ENCODE results near the gene HLA-DOB.
A peak's percentile ranks its signal among the peaks of the same experiment; 100 is the strongest.

The HLA-DOB gene

GRCh38 chr6:32799168-32799567 is 17.6 kb downstream of the HLA-DOB start:
- Histone ChIP-seq H3K27ac (ENCODE audit: low read length) (no peak overlapping the region), H3K79me2 (ENCODE audit: low read length) (no peaks in the 10 kb centered on the region), H3K9me2 (replicated peaks; ENCODE audit: insufficient read depth, low read length) (no peaks in the 10 kb centered on the region), H3K36me3 (replicated peaks; ENCODE audit: insufficient read depth, low read length) (no peaks in the 10 kb centered on the region), H3K4me1 (ENCODE audit: low read length) (no peaks in the 10 kb centered on the region), H2AFZ (ENCODE audit: low read length) (no peak overlapping the region), H4K20me1 (ENCODE audit: insufficient read depth, low read length) (no peaks in the 10 kb centered on the region), H3K4me3 (ENCODE audit: low read length) (no peak overlapping the region), H3K9ac (ENCODE audit: low read length) (no peak overlapping the region), H3F3A (ENCODE audit: insufficient read depth, low read length) (no peaks in the 10 kb centered on the region), H3K4me2 (ENCODE audit: low read depth, low read length) (no peak overlapping the region), H3K27me3 (replicated peaks; ENCODE audit: insufficient read depth, low read length) (peaks cover 12% of the 10 kb centered on the region; the same call in 1 of the 2 replicates), H3K9me3 (replicated peaks; ENCODE audit: insufficient read depth, low read length) (no peaks in the 10 kb centered on the region)
- no peak for DNase-seq
- TF ChIP-seq EZH2 (optimal IDR thresholded peaks at IDR 0.05; ENCODE audit: low read depth, low read length), result no peak
- TF ChIP-seq EZH2phosphoT487 (IDR thresholded peaks at IDR 0.05; ENCODE audit: low read length), result no peak
- TF ChIP-seq, protein P1, sequence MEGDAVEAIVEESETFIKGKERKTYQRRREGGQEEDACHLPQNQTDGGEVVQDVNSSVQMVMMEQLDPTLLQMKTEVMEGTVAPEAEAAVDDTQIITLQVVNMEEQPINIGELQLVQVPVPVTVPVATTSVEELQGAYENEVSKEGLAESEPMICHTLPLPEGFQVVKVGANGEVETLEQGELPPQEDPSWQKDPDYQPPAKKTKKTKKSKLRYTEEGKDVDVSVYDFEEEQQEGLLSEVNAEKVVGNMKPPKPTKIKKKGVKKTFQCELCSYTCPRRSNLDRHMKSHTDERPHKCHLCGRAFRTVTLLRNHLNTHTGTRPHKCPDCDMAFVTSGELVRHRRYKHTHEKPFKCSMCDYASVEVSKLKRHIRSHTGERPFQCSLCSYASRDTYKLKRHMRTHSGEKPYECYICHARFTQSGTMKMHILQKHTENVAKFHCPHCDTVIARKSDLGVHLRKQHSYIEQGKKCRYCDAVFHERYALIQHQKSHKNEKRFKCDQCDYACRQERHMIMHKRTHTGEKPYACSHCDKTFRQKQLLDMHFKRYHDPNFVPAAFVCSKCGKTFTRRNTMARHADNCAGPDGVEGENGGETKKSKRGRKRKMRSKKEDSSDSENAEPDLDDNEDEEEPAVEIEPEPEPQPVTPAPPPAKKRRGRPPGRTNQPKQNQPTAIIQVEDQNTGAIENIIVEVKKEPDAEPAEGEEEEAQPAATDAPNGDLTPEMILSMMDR (IDR thresholded peaks at IDR 0.05; ENCODE audit: low read length), result no peak

GRCh38 chr6:32796848-32797776 is 19.7 kb downstream of the HLA-DOB start:
- no peak overlapping the region for H3K27ac ChIP-seq (ENCODE audit: low read length)
- no peaks in the 10 kb centered on the region for H3K36me3 ChIP-seq (replicated peaks; ENCODE audit: insufficient read depth, low read length)
- TF ChIP-seq EZH2 (optimal IDR thresholded peaks at IDR 0.05; ENCODE audit: low read depth, low read length) (no peak), EZH2phosphoT487 (IDR thresholded peaks at IDR 0.05; ENCODE audit: low read length) (no peak)
- TF ChIP-seq, protein P1 (IDR thresholded peaks at IDR 0.05; ENCODE audit: low read length), result peak; percentile 86
- H3K4me3 ChIP-seq (ENCODE audit: low read length), result peak overlapping the region; percentile 62
- no peaks in the 10 kb centered on the region for H3K9me2 ChIP-seq (replicated peaks; ENCODE audit: insufficient read depth, low read length)
- peak; percentile 62 for DNase-seq
- no peaks in the 10 kb centered on the region for H3K9me3 ChIP-seq (replicated peaks; ENCODE audit: insufficient read depth, low read length)
- no peaks in the 10 kb centered on the region for H3F3A ChIP-seq (ENCODE audit: insufficient read depth, low read length)
- peak overlapping the region; percentile 37; the same call in 1 of the 2 replicates for H3K9ac ChIP-seq (ENCODE audit: low read length)
- no peaks in the 10 kb centered on the region for H3K4me1 ChIP-seq (ENCODE audit: low read length)
- H2AFZ ChIP-seq (ENCODE audit: low read length), result peak overlapping the region; percentile 83
- no peaks in the 10 kb centered on the region for H4K20me1 ChIP-seq (ENCODE audit: insufficient read depth, low read length)
- peak overlapping the region; percentile 94 for H3K4me2 ChIP-seq (ENCODE audit: low read depth, low read length)
- H3K79me2 ChIP-seq (ENCODE audit: low read length), result no peaks in the 10 kb centered on the region
- H3K27me3 ChIP-seq (replicated peaks; ENCODE audit: insufficient read depth, low read length), result peaks cover 14% of the 10 kb centered on the region; the same call in 1 of the 2 replicates

- H4K20me1 ChIP-seq (ENCODE audit: insufficient read depth, low read length), result no peaks in the 10 kb centered on the region
- no peaks in the 10 kb centered on the region for H3K4me1 ChIP-seq (ENCODE audit: low read length)
- H3K9me2 ChIP-seq (replicated peaks; ENCODE audit: insufficient read depth, low read length), result no peaks in the 10 kb centered on the region
- H3K36me3 ChIP-seq (replicated peaks; ENCODE audit: insufficient read depth, low read length), result no peaks in the 10 kb centered on the region
- peaks cover 9% of the 10 kb centered on the region; the same call in 1 of the 2 replicates for H3K27me3 ChIP-seq (replicated peaks; ENCODE audit: insufficient read depth, low read length)
- no peak overlapping the region for H3K27ac ChIP-seq (ENCODE audit: low read length)
- H3K4me2 ChIP-seq (ENCODE audit: low read depth, low read length), result no peak overlapping the region
- no peak overlapping the region for H3K9ac ChIP-seq (ENCODE audit: low read length)
- DNase-seq, result no peak
- no peaks in the 10 kb centered on the region for H3K9me3 ChIP-seq (replicated peaks; ENCODE audit: insufficient read depth, low read length)
- H3F3A ChIP-seq (ENCODE audit: insufficient read depth, low read length), result no peaks in the 10 kb centered on the region
- H3K4me3 ChIP-seq (ENCODE audit: low read length), result no peak overlapping the region
- no peak overlapping the region for H2AFZ ChIP-seq (ENCODE audit: low read length)
- H3K79me2 ChIP-seq (ENCODE audit: low read length), result no peaks in the 10 kb centered on the region
- no peak for TF ChIP-seq EZH2 (optimal IDR thresholded peaks at IDR 0.05; ENCODE audit: low read depth, low read length)
- TF ChIP-seq, protein P1 (IDR thresholded peaks at IDR 0.05; ENCODE audit: low read length), result no peak
- no peak for TF ChIP-seq EZH2phosphoT487 (IDR thresholded peaks at IDR 0.05; ENCODE audit: low read length)
Observed at GRCh38 chr6:32794510-32794909, 22.3 kb downstream of the HLA-DOB start.

All from MM.1S (cell line).